HepG2 (cell line): ENCODE data around the gene SEMA3C. TPM values are rescaled to one million over a fixed set of nuclear protein-coding genes. Genes with fewer than 3 reads are reported as not detected.

ENCODE experiments used
- ATAC-seq: fragments of 200-7000 bp; cut with Tn5 transposase; 3 replicates; pipeline ENCODE4 v1.9.1; 2020; ENCODE audit warnings: mild to moderate bottlenecking, moderate library complexity
- BruUV-seq: library from RNA; stranded (reverse); fragments of 400-500 nt; replicated peaks from 2 replicates; lab custom pipeline; 2021; lab: Mats Ljungman, UMichigan
- CTCF ChIA-PET: fragments of 300-600 bp; formaldehyde crosslinking; extraction: SDS; loops from one replicate; lab custom pipeline; 2021; ENCODE audit warnings: low total read pairs, inconsistent platforms, low intra/inter-chr PET ratio; lab: Yijun Ruan, JAX
- POLR2A ChIA-PET: fragments of 350-600 bp; sonication (Branson Sonifier 250); formaldehyde crosslinking; loops from one replicate; lab custom pipeline; 2020; ENCODE audit warnings: antibody characterized with exemption, inconsistent platforms; lab: Yijun Ruan, JAX
- DNase-seq: peaks from one replicate; pipeline ENCODE4 v3.0.0-alpha.2; 2015; ENCODE audit warnings: low spot score
- FAIRE-seq: peaks from 3 replicates; lab custom pipeline; 2011; peaks lifted over from hg19 to GRCh38; lab: Jason Lieb, UNC
- H2AFZ ChIP-seq: one replicate; pipeline ENCODE4 v1.6.1; 2011; ENCODE audit warnings: low read length, inconsistent platforms
- H3K27ac ChIP-seq: fragments of 300-600 bp; 3 replicates; pipeline ENCODE4 v1.8.0; 2011; ENCODE audit warnings: mixed run types, mild to moderate bottlenecking, mixed read lengths, low read length, inconsistent platforms; ENCODE audit not compliant: insufficient read depth; ENCODE audit errors: extremely low read length
- H3K27me3 ChIP-seq, 2 experiments: fragments of 200-600 bp in 1 of 2; 2 replicates in 1 of 2; 3 replicates in 1 of 2; pipeline versions ENCODE4 v1.6.0 to v1.8.0; 2011; ENCODE audit warnings: low read length in 2 of 2, mild to moderate bottlenecking in 2 of 2, moderate library complexity in 2 of 2, inconsistent platforms in 1 of 2; ENCODE audit not compliant: insufficient read depth in 2 of 2, control insufficient read depth in 1 of 2
- H3K36me3 ChIP-seq, 2 experiments: fragments of 200-600 bp in 1 of 2; replicated peaks in 1 of 2; 2 replicates in 1 of 2; 3 replicates in 1 of 2; pipeline versions ENCODE4 v1.5.1 to v1.8.0; 2011; ENCODE audit warnings: low read length in 2 of 2, inconsistent platforms in 1 of 2; ENCODE audit not compliant: insufficient read depth in 2 of 2, control insufficient read depth in 1 of 2
- H3K4me1 ChIP-seq: 2 replicates; pipeline ENCODE4 v1.5.1; 2012; ENCODE audit warnings: low read length, inconsistent platforms; ENCODE audit not compliant: insufficient read depth
- H3K4me2 ChIP-seq: 2 replicates; pipeline ENCODE4 v1.6.0; 2011; ENCODE audit warnings: low read depth, low read length, inconsistent platforms
- H3K4me3 ChIP-seq, 3 experiments: fragments of 200-600 bp in 1 of 3; sonication (generic), shearing (Covaris generic) in 1 of 3; replicated peaks in 1 of 3; 2 replicates each; pipeline ENCODE4 v1.5.1; 2011 to 2016; ENCODE audit warnings: low read length in 3 of 3, inconsistent platforms in 2 of 3, low read depth in 2 of 3, mild to moderate bottlenecking in 2 of 3, control low read depth in 1 of 3, mixed read lengths in 1 of 3; ENCODE audit not compliant: insufficient read depth in 1 of 3
- H3K79me2 ChIP-seq: one replicate; pipeline ENCODE4 v1.6.1; 2011; ENCODE audit warnings: low read length, inconsistent platforms; ENCODE audit not compliant: insufficient read depth
- H3K9ac ChIP-seq: 2 replicates; pipeline ENCODE4 v1.6.0; 2011; ENCODE audit warnings: mild to moderate bottlenecking, low read depth, low read length, inconsistent platforms; ENCODE audit not compliant: insufficient read depth
- H3K9me3 ChIP-seq: 2 replicates; pipeline ENCODE4 v1.5.1; 2012; ENCODE audit warnings: mild to moderate bottlenecking, low read length
- H4K20me1 ChIP-seq: 2 replicates; pipeline ENCODE4 v1.6.0; 2011; ENCODE audit warnings: inconsistent platforms, mild to moderate bottlenecking, low read length, moderate library complexity; ENCODE audit not compliant: insufficient read depth
- CEBPG ChIP-seq: IDR thresholded peaks from 2 replicates; pipeline ENCODE4 v1.6.1; 2016
- DNMT3B ChIP-seq: conservative IDR thresholded peaks from 2 replicates; pipeline ENCODE4 v1.6.1; 2016; ENCODE audit warnings: missing biosample characterization, control low read depth
- DR1 ChIP-seq: sonication (generic); formaldehyde crosslinking; IDR thresholded peaks from 2 replicates; pipeline ENCODE4 v1.8.0; 2021; ENCODE audit warnings: mild to moderate bottlenecking, missing genetic modification reagents, inconsistent platforms
- HNF4A ChIP-seq: sonication (generic); formaldehyde crosslinking; IDR thresholded peaks from 2 replicates; pipeline ENCODE4 v1.4.0; 2020; ENCODE audit warnings: missing genetic modification reagents
- NFE2L2 ChIP-seq: fragments of 150-350 bp; IDR thresholded peaks from 2 replicates; pipeline ENCODE4 v1.6.1; 2014; ENCODE audit warnings: low read length
- POLR2A ChIP-seq, 2 experiments: IDR thresholded peaks; 2 replicates each; pipeline ENCODE4 v1.6.1; 2011; ENCODE audit warnings: low read depth in 2 of 2, low read length in 2 of 2, mild to moderate bottlenecking in 1 of 2, moderate library complexity in 1 of 2; ENCODE audit not compliant: insufficient read depth in 1 of 2
- RARA ChIP-seq: IDR thresholded peaks from 2 replicates; pipeline ENCODE4 v1.6.1; 2016; ENCODE audit warnings: missing genetic modification reagents, missing compliant biosample characterization
- SMAD3 ChIP-seq: sonication (generic); formaldehyde crosslinking; IDR thresholded peaks from 2 replicates; pipeline ENCODE4 v1.4.0; 2020; ENCODE audit warnings: missing genetic modification reagents
- TCF7L2 ChIP-seq: IDR thresholded peaks from 2 replicates; pipeline ENCODE4 v1.6.1; 2011; ENCODE audit warnings: mild to moderate bottlenecking, low read depth, low read length, moderate library complexity
- TOE1 ChIP-seq: sonication (generic); formaldehyde crosslinking; IDR thresholded peaks from 2 replicates; pipeline ENCODE4 v1.4.0; 2020; ENCODE audit warnings: mild to moderate bottlenecking, missing genetic modification reagents
- ZFP90 ChIP-seq: sonication (generic); formaldehyde crosslinking; IDR thresholded peaks from 2 replicates; pipeline ENCODE4 v1.8.0; 2022; ENCODE audit warnings: missing genetic modification reagents, mild to moderate bottlenecking, inconsistent platforms, borderline replicate concordance
- ZIK1 ChIP-seq: sonication (generic); formaldehyde crosslinking; IDR thresholded peaks from 2 replicates; pipeline ENCODE4 v1.5.0; 2020; ENCODE audit warnings: mild to moderate bottlenecking, low read depth, missing genetic modification reagents, borderline replicate concordance
- ZNF441 ChIP-seq: sonication (generic); formaldehyde crosslinking; IDR thresholded peaks from 2 replicates; pipeline ENCODE4 v1.7.0; 2021; ENCODE audit warnings: missing genetic modification reagents, borderline replicate concordance
- ZNF496 ChIP-seq: sonication (generic); formaldehyde crosslinking; IDR thresholded peaks from 2 replicates; pipeline ENCODE4 v1.8.1; 2023; ENCODE audit warnings: mild to moderate bottlenecking, moderate library complexity, missing genetic modification reagents; ENCODE audit not compliant: insufficient replicate concordance
- ZNF552 ChIP-seq: sonication (generic); formaldehyde crosslinking; IDR thresholded peaks from 2 replicates; pipeline ENCODE4 v1.9.0; 2022; ENCODE audit warnings: missing genetic modification reagents, mild to moderate bottlenecking, borderline replicate concordance
- ZNF773 ChIP-seq: sonication (generic); formaldehyde crosslinking; IDR thresholded peaks from 2 replicates; pipeline ENCODE4 v1.4.0; 2020; ENCODE audit warnings: missing genetic modification reagents, borderline replicate concordance
- in situ Hi-C: cut with HindIII; loops from 2 replicates; pipeline ENCODE4 v1.10.0; 2017; ENCODE audit warnings: low pct_unique_long_range_greater_than_20kb; ENCODE audit not compliant: extremely low pct_ligation_motif_present
- intact Hi-C: fragments of 100-400 bp; cut with micrococcal nuclease; formaldehyde crosslinking; loops from one replicate; pipeline ENCODE4 v1.10.0; 2022; ENCODE audit not compliant: unreplicated experiment
- polyA plus RNA-seq, 8 experiments: library from polyadenylated mRNA; depleted of rRNA in 3 of 8; stranded (reverse) in 7 of 8; unstranded in 1 of 8; fragments of >200 nt; fragmentation: Illumina TruSeq in 4 of 8; extraction: Trizol in 4 of 8; gene quantifications; 2 replicates each; pipeline versions ENCODE4 v1.2.1 to v1.2.3, GENCODE V29; 2011 to 2016; ENCODE audit warnings: low read depth in 4 of 8, missing spikeins in 1 of 8, mixed read lengths in 1 of 8; ENCODE audit not compliant: insufficient read depth in 1 of 8
- total RNA-seq, 5 experiments: library from RNA; depleted of rRNA; stranded (reverse); fragments of >200 nt; fragmentation: Illumina TruSeq; extraction: Trizol; gene quantifications; 2 replicates each; pipeline ENCODE4 v1.2.3, GENCODE V29; 2016; ENCODE audit warnings: low read depth in 1 of 5
- TF ChIP-seq, protein P1 (sequence below): IDR thresholded peaks from 2 replicates; pipeline ENCODE4 v1.6.1; 2016; ENCODE audit warnings: low read depth, missing genetic modification reagents, missing compliant biosample characterization
- TF ChIP-seq, protein P2 (sequence below): sonication (generic); formaldehyde crosslinking; IDR thresholded peaks from 2 replicates; pipeline ENCODE4 v1.9.0; 2021; ENCODE audit warnings: missing genetic modification reagents, borderline replicate concordance
- TF ChIP-seq, protein P3 (sequence below): sonication (generic); formaldehyde crosslinking; IDR thresholded peaks from 2 replicates; pipeline ENCODE4 v1.5.0; 2020; ENCODE audit warnings: missing genetic modification reagents

The SEMA3C gene
- total and polyA plus RNA-seq, 2 of the 13 experiments (the other 11 are each of a cell fraction or from before 2014, with no cell fraction given), result 0.05 to 0.13 TPM

GRCh38 chr7:80781561-80781979 lies 137.3 kb downstream of the SEMA3C start:
- CTCF ChIA-PET, result no interaction called here
- Histone ChIP-seq H3K4me1 (no peaks in the 10 kb centered on the region), H4K20me1 (no peaks in the 10 kb centered on the region), H3K79me2 (no peaks in the 10 kb centered on the region), H3K4me3 (no peak overlapping the region), H3K27ac (no peak overlapping the region), H3K9me3 (no peaks in the 10 kb centered on the region), H2AFZ (no peak overlapping the region), H3K36me3 (no peaks in the 10 kb centered on the region), H3K9ac (no peak overlapping the region), H3K27me3 (no peaks in the 10 kb centered on the region), H3K4me2 (no peak overlapping the region)
- in situ Hi-C loops, result no loop called here
- intact Hi-C loops, result no loop called here
- no peak for ATAC-seq
- DNase-seq, result no peak
- no peak for FAIRE-seq
- POLR2A ChIA-PET, result no interaction called here
- BruUV-seq, result no TSS peak
- TF ChIP-seq ZNF496 (CRISPR knock-in tag) (no peak), ZIK1 (CRISPR knock-in tag) (no peak), RARA (no peak), SMAD3 (CRISPR knock-in tag) (no peak), HNF4A (CRISPR knock-in tag) (no peak), ZNF773 (no peak), ZFP90 (no peak), DNMT3B (CRISPR knock-in tag) (no peak), ZNF441 (CRISPR knock-in tag) (no peak), DR1 (CRISPR knock-in tag) (no peak), TOE1 (CRISPR knock-in tag) (no peak), ZNF552 (CRISPR knock-in tag) (no peak), CEBPG (CRISPR knock-in tag) (no peak), NFE2L2 (no peak), TCF7L2 (no peak), POLR2A (IDR thresholded peaks at IDR 0.05; ENCODE audit: insufficient read depth in 1 of 2, low read depth in 2 of 2, low read length in 2 of 2) (no peak)
- TF ChIP-seq, protein P1, sequence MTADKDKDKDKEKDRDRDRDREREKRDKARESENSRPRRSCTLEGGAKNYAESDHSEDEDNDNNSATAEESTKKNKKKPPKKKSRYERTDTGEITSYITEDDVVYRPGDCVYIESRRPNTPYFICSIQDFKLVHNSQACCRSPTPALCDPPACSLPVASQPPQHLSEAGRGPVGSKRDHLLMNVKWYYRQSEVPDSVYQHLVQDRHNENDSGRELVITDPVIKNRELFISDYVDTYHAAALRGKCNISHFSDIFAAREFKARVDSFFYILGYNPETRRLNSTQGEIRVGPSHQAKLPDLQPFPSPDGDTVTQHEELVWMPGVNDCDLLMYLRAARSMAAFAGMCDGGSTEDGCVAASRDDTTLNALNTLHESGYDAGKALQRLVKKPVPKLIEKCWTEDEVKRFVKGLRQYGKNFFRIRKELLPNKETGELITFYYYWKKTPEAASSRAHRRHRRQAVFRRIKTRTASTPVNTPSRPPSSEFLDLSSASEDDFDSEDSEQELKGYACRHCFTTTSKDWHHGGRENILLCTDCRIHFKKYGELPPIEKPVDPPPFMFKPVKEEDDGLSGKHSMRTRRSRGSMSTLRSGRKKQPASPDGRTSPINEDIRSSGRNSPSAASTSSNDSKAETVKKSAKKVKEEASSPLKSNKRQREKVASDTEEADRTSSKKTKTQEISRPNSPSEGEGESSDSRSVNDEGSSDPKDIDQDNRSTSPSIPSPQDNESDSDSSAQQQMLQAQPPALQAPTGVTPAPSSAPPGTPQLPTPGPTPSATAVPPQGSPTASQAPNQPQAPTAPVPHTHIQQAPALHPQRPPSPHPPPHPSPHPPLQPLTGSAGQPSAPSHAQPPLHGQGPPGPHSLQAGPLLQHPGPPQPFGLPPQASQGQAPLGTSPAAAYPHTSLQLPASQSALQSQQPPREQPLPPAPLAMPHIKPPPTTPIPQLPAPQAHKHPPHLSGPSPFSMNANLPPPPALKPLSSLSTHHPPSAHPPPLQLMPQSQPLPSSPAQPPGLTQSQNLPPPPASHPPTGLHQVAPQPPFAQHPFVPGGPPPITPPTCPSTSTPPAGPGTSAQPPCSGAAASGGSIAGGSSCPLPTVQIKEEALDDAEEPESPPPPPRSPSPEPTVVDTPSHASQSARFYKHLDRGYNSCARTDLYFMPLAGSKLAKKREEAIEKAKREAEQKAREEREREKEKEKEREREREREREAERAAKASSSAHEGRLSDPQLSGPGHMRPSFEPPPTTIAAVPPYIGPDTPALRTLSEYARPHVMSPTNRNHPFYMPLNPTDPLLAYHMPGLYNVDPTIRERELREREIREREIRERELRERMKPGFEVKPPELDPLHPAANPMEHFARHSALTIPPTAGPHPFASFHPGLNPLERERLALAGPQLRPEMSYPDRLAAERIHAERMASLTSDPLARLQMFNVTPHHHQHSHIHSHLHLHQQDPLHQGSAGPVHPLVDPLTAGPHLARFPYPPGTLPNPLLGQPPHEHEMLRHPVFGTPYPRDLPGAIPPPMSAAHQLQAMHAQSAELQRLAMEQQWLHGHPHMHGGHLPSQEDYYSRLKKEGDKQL (CRISPR knock-in tag), result no peak
- TF ChIP-seq, protein P2, sequence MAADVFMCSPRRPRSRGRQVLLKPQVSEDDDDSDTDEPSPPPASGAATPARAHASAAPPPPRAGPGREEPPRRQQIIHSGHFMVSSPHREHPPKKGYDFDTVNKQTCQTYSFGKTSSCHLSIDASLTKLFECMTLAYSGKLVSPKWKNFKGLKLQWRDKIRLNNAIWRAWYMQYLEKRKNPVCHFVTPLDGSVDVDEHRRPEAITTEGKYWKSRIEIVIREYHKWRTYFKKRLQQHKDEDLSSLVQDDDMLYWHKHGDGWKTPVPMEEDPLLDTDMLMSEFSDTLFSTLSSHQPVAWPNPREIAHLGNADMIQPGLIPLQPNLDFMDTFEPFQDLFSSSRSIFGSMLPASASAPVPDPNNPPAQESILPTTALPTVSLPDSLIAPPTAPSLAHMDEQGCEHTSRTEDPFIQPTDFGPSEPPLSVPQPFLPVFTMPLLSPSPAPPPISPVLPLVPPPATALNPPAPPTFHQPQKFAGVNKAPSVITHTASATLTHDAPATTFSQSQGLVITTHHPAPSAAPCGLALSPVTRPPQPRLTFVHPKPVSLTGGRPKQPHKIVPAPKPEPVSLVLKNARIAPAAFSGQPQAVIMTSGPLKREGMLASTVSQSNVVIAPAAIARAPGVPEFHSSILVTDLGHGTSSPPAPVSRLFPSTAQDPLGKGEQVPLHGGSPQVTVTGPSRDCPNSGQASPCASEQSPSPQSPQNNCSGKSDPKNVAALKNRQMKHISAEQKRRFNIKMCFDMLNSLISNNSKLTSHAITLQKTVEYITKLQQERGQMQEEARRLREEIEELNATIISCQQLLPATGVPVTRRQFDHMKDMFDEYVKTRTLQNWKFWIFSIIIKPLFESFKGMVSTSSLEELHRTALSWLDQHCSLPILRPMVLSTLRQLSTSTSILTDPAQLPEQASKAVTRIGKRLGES (CRISPR knock-in tag), result no peak
- TF ChIP-seq, protein P3, sequence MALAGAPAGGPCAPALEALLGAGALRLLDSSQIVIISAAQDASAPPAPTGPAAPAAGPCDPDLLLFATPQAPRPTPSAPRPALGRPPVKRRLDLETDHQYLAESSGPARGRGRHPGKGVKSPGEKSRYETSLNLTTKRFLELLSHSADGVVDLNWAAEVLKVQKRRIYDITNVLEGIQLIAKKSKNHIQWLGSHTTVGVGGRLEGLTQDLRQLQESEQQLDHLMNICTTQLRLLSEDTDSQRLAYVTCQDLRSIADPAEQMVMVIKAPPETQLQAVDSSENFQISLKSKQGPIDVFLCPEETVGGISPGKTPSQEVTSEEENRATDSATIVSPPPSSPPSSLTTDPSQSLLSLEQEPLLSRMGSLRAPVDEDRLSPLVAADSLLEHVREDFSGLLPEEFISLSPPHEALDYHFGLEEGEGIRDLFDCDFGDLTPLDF (CRISPR knock-in tag), result no peak
